ENCODE measurements around the gene DDX39B.

DNA sequence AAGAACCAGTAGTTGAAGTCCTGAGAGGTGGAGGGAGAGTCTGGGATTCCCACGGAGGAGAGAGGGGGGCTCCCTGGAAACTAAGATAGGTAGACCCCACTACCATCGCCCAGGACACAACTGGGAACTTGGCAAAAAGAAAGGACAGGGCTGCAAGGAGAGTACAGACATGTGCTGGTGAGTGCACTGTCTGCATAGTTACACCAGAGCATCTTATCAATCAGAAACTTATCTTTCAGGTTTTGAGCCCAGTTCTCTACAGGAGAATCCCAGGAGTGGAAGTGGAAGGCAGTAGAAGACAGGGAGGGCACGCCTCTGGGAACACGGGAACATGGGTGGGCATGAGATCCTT, 17.8 kb upstream of the DDX39B start:
- TF ChIP-seq, protein P1, sequence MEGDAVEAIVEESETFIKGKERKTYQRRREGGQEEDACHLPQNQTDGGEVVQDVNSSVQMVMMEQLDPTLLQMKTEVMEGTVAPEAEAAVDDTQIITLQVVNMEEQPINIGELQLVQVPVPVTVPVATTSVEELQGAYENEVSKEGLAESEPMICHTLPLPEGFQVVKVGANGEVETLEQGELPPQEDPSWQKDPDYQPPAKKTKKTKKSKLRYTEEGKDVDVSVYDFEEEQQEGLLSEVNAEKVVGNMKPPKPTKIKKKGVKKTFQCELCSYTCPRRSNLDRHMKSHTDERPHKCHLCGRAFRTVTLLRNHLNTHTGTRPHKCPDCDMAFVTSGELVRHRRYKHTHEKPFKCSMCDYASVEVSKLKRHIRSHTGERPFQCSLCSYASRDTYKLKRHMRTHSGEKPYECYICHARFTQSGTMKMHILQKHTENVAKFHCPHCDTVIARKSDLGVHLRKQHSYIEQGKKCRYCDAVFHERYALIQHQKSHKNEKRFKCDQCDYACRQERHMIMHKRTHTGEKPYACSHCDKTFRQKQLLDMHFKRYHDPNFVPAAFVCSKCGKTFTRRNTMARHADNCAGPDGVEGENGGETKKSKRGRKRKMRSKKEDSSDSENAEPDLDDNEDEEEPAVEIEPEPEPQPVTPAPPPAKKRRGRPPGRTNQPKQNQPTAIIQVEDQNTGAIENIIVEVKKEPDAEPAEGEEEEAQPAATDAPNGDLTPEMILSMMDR (IDR thresholded peaks at IDR 0.05; ENCODE audit: control extremely low read depth in 1 of 3, insufficient read depth in 1 of 3, low read depth in 1 of 3, low read length in 3 of 3) = no peak
- TF ChIP-seq SIX5 (IDR thresholded peaks at IDR 0.05; ENCODE audit: low read depth, low read length) (no peak), POLR2A (IDR thresholded peaks at IDR 0.05; ENCODE audit: control extremely low read depth in 1 of 2, low read depth in 2 of 2, low read length in 2 of 2) (no peak), EP300 (IDR thresholded peaks at IDR 0.05; ENCODE audit: borderline replicate concordance in 1 of 2, low read depth in 2 of 2, low read length in 2 of 2) (no peak), CHD2 (IDR thresholded peaks at IDR 0.05; ENCODE audit: low read length) (no peak), ZNF274 (IDR thresholded peaks at IDR 0.05; ENCODE audit: borderline replicate concordance, extremely low read depth, low read length) (no peak)

Measured in H1 (cell line).